Lung (tissue), 12 donors: ENCODE measurements around the gene COL9A2. TPM values are rescaled to one million over a fixed set of nuclear protein-coding genes. Genes with fewer than 3 reads are reported as not detected.
A peak's percentile ranks its signal among the peaks of the same experiment; 100 is the strongest.

Source experiments
- ATAC-seq: fragments of 200-7000 bp; cut with Tn5 transposase; one replicate; pipeline ENCODE4 v1.9.1; 2020; ENCODE audit warnings: moderate number of reproducible peaks; ENCODE audit not compliant: insufficient read depth, low FRiP score
- DNase-seq, 3 donors: peaks; one replicate each; pipeline ENCODE4 v3.0.0-alpha.2; 2013 to 2017
- H3K27ac ChIP-seq, 2 donors: one replicate each; pipeline ENCODE4 v1.5.1; 2013; ENCODE audit warnings: mild to moderate bottlenecking in 2 of 2, moderate library complexity in 2 of 2, control low read depth in 1 of 2, inconsistent platforms in 1 of 2, low read depth in 1 of 2, low read length in 1 of 2
- H3K27me3 ChIP-seq, 3 donors: one replicate each; pipeline ENCODE4 v1.5.1; 2013; ENCODE audit warnings: low read length in 2 of 3; ENCODE audit not compliant: control insufficient read depth in 3 of 3, insufficient read depth in 3 of 3
- H3K36me3 ChIP-seq, 4 donors: one replicate each; pipeline ENCODE4 v1.5.1; 2013; ENCODE audit warnings: low read length in 4 of 4, mild to moderate bottlenecking in 1 of 4, moderate library complexity in 1 of 4; ENCODE audit not compliant: control insufficient read depth in 4 of 4, insufficient read depth in 4 of 4
- H3K4me1 ChIP-seq, 5 donors: one replicate each; pipeline ENCODE4 v1.5.1; 2013; ENCODE audit warnings: low read length in 5 of 5, mild to moderate bottlenecking in 2 of 5, moderate library complexity in 1 of 5; ENCODE audit not compliant: control insufficient read depth in 5 of 5, insufficient read depth in 5 of 5
- H3K4me3 ChIP-seq: one replicate; pipeline ENCODE4 v1.5.1; 2013; ENCODE audit warnings: mild to moderate bottlenecking, control low read depth, moderate library complexity
- H3K9ac ChIP-seq, 2 donors: one replicate each; pipeline ENCODE4 v1.5.1; 2013; ENCODE audit warnings: low read length in 2 of 2, control low read depth in 1 of 2; ENCODE audit not compliant: insufficient read depth in 1 of 2
- H3K9me3 ChIP-seq, 4 donors: one replicate each; pipeline ENCODE4 v1.5.1; 2013; ENCODE audit warnings: low read length in 3 of 4, mild to moderate bottlenecking in 1 of 4, moderate library complexity in 1 of 4; ENCODE audit not compliant: control insufficient read depth in 4 of 4, insufficient read depth in 3 of 4
- CTCF ChIP-seq: IDR thresholded peaks from 2 replicates; pipeline ENCODE4 v1.5.1; 2012; ENCODE audit warnings: mild to moderate bottlenecking; ENCODE audit errors: control extremely low read depth, extremely low read depth
- WGBS, 2 donors: extraction: QIAGEN DNeasy Blood & Tissue Kit; methylation state at CpG; one replicate each; pipeline ENCODE4 v1.1.7; 2013; 5-methylcytosine and 5-hydroxymethylcytosine counted together
- polyA plus RNA-seq, 2 donors: library from polyadenylated mRNA; stranded (reverse); fragments of 200-250 nt; gene quantifications; one replicate each; pipeline ENCODE4 v1.2.1, GENCODE V29; 2013
- total RNA-seq, 2 donors: library from RNA; depleted of rRNA in 1 of 2; stranded (reverse); fragments of >200 nt in 1 of 2; gene quantifications; one replicate each; pipeline ENCODE4 v1.2.1, GENCODE V29; 2014 to 2021
- donor health status: control.
- donor health status: control.
- donor health status: Bipolar disorder and iron deficiency.
- donor health status: healthy.
- donor health status: DM: yes; HTN: yes; CAD: no.

The COL9A2 gene
- total and polyA plus RNA-seq, 4 donors: 3.7 to 16.0 (median 9.4) TPM

- peaks cover 0 to 19% (median 10%) of the 10 kb centered on the region in 4 donors for H3K36me3 ChIP-seq
Observed at GRCh38 chr1:40281853-40282252, 35.2 kb downstream of the COL9A2 start.

DNA sequence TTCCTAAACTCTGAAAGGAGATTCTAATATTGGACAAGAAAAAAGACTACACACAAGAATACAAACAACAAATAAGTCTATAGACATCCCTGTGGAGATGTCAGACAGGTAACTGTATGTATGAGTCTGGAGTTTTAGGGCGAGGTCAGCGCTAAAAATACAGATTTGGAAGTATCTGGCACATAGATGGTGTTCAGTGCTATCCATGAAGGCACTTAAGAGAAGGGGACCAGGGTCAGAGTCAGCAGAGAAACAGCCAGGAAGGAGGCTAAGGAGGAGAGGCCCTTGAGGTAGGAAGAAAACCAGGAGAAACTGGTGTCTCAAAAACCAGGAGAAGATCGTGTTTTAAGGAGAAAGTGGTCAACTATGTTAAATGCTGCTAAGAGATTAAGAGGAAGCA, 41.0 kb downstream of the COL9A2 start:
- Histone ChIP-seq H3K27ac (no peak overlapping the region), H3K9ac (no peak overlapping the region), H3K27me3 (no peaks in the 10 kb centered on the region), H3K4me3 (no peak overlapping the region), H3K9me3 (no peaks in the 10 kb centered on the region), H3K4me1 (no peaks in the 10 kb centered on the region), H3K36me3 (peaks cover 5 to 32% (median 11%) of the 10 kb centered on the region in 4 donors)
- TF ChIP-seq CTCF: no peak
- no peak for DNase-seq
- WGBS, 2 donors: 98 to 99% methylated on average over 3 of the region's 3 CpGs
- ATAC-seq: no peak

More at GRCh38 chr1:40281853-40282252, 35.2 kb downstream of the COL9A2 start:
- Histone ChIP-seq H3K9ac (no peak overlapping the region), H3K27ac (no peak overlapping the region), H3K4me1 (no peaks in the 10 kb centered on the region), H3K9me3 (no peaks in the 10 kb centered on the region), H3K4me3 (no peak overlapping the region), H3K27me3 (no peaks in the 10 kb centered on the region)
- WGBS, 2 donors: 60 to 76% methylated on average over 2 of the region's 2 CpGs
- ATAC-seq (no peak), DNase-seq (peak in 1 of 3 donors; percentile 13)
- TF ChIP-seq CTCF: no peak

DNA sequence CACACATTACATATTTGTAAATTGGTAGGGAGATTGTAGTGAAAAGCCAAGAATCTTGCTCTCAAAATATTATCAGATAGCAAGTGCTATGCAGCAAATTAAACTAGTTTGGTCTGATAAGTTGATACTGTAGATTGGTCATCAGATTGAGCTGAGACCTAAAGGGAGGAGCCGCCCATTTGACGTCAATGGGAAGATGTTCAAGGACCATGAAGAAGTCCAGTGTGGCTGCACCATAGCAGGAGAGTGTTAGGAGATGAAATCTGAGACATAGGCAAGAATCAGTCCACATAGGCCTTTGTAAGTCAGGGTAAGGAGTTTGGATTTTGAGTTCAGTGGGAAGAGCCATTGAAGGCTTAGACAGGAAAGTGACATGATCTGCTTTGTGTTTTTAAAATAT, 42.8 kb downstream of the COL9A2 start:
- H3K9ac ChIP-seq: no peak overlapping the region
- no peak for DNase-seq
- H3K4me3 ChIP-seq: no peak overlapping the region
- H3K27me3 ChIP-seq: no peaks in the 10 kb centered on the region
- H3K9me3 ChIP-seq: no peaks in the 10 kb centered on the region
- 96 to 97% methylated on average over 2 of the region's 2 CpGs for WGBS, 2 donors
- ATAC-seq: no peak
- H3K4me1 ChIP-seq: peaks cover 0 to 4% (median 0%) of the 10 kb centered on the region in 5 donors
- H3K27ac ChIP-seq: no peak overlapping the region
- H3K36me3 ChIP-seq: peaks cover 13 to 42% (median 14%) of the 10 kb centered on the region in 4 donors
- TF ChIP-seq CTCF: no peak
